GM19455 (cell line): ENCODE results near the gene SLX1A.
"Not testable (repeated sequence)": the region's sequence is repeated elsewhere in the genome, so short reads cannot be mapped to it uniquely, and the experiment has no call there.

ENCODE experiments used
- ATAC-seq: cut with Tn5 transposase; IDR thresholded peaks from one replicate; pipeline ENCODE4 v1.9.1; 2021; ENCODE audit not compliant: unreplicated experiment

The SLX1A gene

DNA sequence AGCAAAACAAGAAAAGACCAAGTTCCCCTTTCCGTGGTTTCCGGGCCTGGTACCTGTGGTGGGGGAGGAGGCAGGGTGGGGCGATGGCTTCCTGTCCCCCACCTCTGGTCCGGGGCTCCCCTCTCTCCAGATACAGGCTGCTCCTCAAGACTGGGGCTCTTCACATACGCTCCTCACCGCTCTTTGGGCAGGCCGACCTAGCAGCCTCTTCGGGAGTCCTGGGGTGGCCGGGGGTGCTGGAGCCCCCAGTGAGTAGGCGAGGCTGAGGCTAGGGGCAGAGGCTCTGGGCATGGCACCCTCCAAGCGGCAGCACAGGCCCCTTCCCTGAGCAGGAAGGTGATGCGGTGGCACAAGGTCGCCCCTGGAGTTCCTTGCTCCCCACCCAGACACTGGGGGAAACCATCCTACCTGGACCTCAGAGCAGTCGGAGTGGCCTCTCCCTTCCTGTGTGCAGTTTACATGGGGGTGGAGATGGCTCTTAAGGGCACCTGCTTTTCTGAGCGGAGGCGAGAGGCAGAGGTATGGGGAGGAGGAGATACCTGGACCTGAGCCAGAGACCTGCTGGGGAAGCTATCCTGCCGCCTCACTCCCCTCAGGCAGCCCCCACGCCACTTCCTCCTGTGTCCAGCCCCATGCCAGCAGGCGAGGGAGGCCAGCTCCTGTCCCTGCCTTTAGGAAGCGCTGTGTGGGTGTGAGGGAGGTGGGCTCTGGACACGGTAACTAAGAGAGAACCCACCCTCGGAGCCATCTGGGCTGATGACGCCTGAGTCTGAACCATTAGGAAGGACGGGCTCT is 9.4 kb upstream of the SLX1A start:
- no peak for ATAC-seq

- peak; percentile 0 for ATAC-seq
Observed at GRCh38 chr16:30184891-30185682, 8.6 kb upstream of the SLX1A start.

- ATAC-seq, result peak; percentile 33
Observed at GRCh38 chr16:30185683-30186421, 7.8 kb upstream of the SLX1A start.

GRCh38 chr16:30186444-30186781 is 7.3 kb upstream of the SLX1A start:
- no peak for ATAC-seq

DNA sequence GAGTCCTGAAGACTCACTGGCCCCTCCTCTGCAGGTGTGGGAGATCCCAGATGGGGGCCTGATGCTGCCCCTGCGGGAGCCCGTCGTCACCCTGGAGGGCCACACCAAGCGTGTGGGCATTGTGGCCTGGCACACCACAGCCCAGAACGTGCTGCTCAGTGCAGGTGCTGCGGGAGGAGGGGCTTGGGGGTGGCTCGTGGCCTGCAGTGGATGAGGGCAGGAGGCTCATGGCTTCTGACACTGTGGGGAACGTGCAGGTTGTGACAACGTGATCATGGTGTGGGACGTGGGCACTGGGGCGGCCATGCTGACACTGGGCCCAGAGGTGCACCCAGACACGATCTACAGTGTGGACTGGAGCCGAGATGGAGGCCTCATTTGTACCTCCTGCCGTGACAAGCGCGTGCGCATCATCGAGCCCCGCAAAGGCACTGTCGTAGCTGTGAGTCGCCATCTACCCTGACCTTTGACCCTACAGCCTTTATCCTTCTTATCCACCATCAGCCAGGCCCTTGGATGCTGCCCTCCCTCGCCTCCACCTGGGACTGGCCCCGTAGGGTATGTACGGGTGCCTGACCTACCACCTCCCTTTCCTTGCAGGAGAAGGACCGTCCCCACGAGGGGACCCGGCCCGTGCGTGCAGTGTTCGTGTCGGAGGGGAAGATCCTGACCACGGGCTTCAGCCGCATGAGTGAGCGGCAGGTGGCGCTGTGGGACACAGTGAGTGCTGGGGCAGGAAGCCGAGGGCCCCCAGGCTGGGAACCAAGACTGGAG is 6.7 kb upstream of the SLX1A start:
- no peak for ATAC-seq

- ATAC-seq, result no peak
Observed at GRCh38 chr16:30187556-30187865, 6.2 kb upstream of the SLX1A start.

DNA sequence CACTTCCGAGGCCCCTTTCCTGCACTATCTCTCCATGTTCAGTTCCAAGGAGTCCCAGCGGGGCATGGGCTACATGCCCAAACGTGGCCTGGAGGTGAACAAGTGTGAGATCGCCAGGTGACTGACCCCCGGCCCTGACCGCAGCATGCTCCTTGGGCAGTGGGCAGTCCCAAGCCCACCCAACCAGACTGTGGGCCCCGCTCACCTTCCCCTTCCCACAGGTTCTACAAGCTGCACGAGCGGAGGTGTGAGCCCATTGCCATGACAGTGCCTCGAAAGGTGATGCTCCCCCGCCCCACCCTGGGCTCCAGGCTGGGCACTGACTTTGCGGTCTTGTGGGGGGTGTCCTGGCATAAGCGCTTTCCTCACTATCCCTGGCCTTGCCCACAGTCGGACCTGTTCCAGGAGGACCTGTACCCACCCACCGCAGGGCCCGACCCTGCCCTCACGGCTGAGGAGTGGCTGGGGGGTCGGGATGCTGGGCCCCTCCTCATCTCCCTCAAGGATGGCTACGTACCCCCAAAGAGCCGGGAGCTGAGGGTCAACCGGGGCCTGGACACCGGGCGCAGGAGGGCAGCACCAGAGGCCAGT is 5.6 kb upstream of the SLX1A start:
- ATAC-seq, result no peak

DNA sequence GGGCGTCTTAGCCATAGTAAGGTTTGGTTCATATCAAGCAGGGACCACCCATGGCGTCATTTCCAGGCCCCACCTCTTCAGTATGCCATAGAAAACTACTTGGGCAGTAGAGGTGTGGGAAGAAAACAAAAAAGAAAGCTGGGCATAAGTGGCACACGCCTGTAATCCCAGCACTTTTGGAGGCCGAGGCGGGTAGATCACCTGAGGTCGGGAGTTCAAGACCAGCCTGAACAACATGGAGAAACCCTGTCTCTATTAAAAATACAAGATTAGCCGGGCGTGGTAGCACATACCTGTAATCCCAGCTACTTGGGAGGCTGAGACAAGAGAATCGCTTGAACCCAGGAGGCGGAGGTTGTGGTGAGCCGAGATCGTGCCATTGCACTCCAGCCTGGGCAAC is 2.5 kb upstream of the SLX1A start:
- not testable (repeated sequence) for ATAC-seq

- ATAC-seq, result peak; percentile 10
Observed at GRCh38 chr16:30193098-30193497, 577 bp upstream of the SLX1A start.

GRCh38 chr16:30194172-30194925 is 674 bp downstream of the SLX1A start:
- peak; percentile 66 for ATAC-seq

DNA sequence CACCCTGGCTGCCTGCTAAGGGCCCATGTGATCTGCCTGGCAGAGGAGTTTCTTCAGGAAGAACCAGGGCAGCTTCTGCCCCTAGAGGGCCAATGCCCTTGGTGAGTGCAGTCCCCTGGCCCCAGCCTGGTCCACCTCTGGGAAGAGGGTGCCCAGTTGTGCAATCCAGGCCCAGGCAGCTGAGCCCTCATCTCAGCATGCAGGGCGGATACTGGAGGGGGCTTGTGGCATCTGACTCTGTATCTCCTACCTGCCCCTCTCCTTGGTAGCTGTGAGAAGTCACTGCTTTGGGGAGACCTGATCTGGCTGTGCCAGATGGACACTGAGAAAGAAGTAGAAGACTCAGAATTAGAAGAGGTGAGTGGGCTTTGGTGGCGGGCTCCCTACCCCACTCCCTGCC is 3.3 kb downstream of the SLX1A start:
- not testable (repeated sequence) for ATAC-seq

- ATAC-seq, result not testable (repeated sequence)
Observed at GRCh38 chr16:30199049-30199448, 5.4 kb downstream of the SLX1A start, which contains the start of gene SULT1A3. TSS of gene SULT1A3 (plus strand) at chr16:30199255. CDS start at chr16:30200729, 1,474 bp downstream.

DNA sequence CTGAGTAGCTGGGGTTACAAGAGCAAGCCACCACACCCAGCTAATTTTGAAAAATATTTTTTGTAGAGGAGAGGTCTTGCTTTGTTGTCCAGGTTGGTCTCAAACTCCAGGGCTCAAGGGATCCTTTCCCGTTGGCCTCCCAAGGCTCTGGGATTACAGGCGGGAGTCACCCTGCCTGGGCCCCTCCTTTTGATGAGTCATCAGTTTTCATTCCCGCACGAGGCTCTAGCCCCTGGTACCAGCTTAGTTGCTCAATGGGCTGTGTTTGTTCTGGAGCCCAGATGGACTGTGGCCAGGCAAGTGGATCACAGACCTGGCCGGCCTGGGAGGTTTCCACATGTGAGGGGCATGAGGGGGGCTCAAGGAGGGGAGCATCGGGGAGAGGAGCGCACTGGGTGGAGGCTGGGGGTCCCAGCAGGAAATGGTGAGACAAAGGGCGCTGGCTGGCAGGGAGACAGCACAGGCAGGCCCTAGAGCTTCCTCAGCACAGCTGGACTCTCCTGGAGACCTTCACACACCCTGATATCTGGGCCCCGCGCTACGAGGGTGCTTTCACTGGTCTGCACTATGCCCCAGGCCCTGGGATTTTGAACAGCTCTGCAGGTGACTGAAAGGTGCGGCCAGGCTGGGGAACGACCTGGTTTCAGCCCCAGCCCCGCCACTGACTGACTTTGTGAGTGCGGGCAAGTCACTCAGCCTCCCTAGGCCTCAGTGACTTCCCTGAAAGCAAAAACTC is 6.1 kb downstream of the SLX1A start:
- ATAC-seq, result not testable (repeated sequence)

GRCh38 chr16:30205541-30206236 is 12.0 kb downstream of the SLX1A start:
- ATAC-seq, result not testable (repeated sequence)

DNA sequence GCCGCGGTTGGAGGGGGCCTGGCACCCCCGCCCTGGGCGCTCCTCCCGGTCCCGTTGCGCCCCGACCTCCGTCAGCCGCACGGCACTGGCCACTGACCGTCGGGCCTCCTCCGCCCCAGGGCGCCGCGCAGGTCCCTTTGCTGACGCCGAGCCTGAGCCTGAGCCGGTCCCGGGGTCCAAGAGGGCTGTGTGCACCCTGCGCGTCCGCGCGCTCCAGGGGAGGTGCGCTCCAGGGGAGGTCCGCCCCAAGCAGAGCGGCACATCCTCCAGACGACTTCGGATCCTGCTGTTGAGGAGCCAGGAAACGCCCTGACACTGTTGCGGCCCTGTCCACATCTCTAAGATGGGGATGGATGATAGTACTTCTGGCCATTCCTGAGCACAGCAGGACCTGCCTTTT is 12.6 kb downstream of the SLX1A start:
- not testable (repeated sequence) for ATAC-seq

DNA sequence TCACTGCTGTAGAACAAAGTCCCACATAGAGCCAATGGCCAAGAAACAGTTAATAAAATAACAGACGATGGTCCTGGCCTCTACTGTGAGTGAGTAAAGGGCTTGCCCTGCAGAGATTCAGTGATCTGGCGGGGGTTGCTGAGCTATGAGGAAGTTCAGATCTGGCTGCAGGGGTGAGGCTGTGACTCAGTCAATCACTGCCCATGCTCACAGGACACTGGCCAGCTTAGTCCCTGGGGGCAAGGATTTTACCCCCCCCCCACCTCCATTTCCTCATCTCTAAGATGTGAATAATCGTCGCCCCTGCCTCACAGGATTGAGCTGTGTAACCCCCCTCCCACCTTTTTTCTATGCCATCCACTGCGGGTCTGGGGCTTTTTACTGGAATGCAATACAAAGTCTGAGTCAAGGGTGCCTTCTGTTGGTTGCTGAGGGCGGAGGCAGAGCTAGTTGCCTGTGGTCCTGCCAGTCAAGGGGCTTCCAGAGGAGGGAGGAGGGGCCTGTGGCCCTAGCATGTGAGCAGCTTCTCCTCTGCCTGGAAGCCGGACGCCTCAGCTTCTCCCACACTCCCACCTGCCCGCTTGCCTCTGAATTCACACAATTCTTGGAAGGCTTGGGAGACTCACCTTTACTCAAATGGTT is 13.5 kb downstream of the SLX1A start:
- ATAC-seq, result not testable (repeated sequence)

DNA sequence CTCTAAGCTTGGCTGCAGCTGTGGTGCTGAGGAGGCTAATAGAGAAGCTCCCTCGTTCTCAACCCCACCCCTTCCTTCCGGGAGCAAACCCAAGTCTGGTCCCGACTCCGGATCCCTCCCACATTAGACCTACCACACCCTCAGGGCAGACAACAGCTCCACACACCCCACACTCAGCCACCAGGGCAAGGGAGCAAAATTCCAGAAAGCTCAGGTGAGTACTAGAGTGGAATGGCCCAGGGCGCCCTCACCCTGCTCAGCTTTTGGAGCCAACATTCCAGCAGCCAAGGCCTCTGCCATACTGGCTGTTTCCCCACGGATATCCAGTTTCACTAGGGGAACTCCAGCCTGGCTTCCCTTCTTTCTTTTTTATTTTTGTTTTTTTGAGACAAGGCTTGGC is 15.4 kb downstream of the SLX1A start:
- not testable (repeated sequence) for ATAC-seq

DNA sequence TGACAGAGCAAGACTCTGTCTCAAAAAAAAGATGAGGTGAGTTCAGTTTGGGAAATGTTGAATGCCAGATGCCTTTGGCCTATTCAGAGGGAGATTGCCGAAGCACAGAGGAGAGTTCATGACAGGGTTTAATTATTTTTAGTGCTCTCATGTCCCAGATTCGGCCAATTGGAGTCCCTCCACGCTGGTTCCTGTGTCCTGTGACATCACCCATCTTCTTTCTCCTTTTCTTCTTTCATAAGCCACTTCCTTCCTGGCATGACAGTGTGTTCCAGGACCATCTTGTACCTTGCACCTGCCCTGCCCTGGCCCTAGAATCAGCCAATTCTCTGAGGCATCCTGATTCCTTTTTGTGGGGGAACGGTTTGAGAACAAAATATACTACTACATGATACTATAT is 17.7 kb downstream of the SLX1A start:
- not testable (repeated sequence) for ATAC-seq
